PC-9 (cell line): Measurements from ENCODE around the gene TMEM63C. TPM values are rescaled to one million over a fixed set of nuclear protein-coding genes. Genes with fewer than 3 reads are reported as not detected.

Source experiments
- BruUV-seq: library from RNA; stranded (reverse); fragments of 400-500 nt; replicated peaks from 2 replicates; lab custom pipeline; 2021; lab: Mats Ljungman, UMichigan
- CTCF ChIA-PET: fragments of 300-600 bp; sonication (Branson Sonifier 250); formaldehyde crosslinking; loops from one replicate; lab custom pipeline; 2022; ENCODE audit warnings: antibody characterized with exemption; lab: Charles Lee
- POLR2A ChIA-PET: fragments of 300-600 bp; sonication (Branson Sonifier 250); formaldehyde crosslinking; loops from one replicate; lab custom pipeline; 2022; ENCODE audit warnings: antibody characterized with exemption; ENCODE audit not compliant: unreplicated experiment; lab: Charles Lee
- DNase-seq, 2 experiments: peaks; one replicate each; pipeline versions ENCODE4 v3.0.0 to v3.0.0-alpha.2; 2015 to 2022; ENCODE audit warnings: mixed read lengths in 1 of 2
- H2AFZ ChIP-seq: fragments of 200-600 bp; sonication (generic); 2 replicates; pipeline ENCODE4 v1.8.1; 2017; ENCODE audit warnings: antibody characterized with exemption
- H3F3A ChIP-seq: fragments of 200-600 bp; sonication (generic); 2 replicates; pipeline ENCODE4 v1.8.1; 2017; ENCODE audit warnings: antibody characterized with exemption, mild to moderate bottlenecking, low read depth; ENCODE audit not compliant: insufficient read depth
- H3K27ac ChIP-seq: fragments of 200-600 bp; sonication (generic); 2 replicates; pipeline ENCODE4 v1.6.1; 2016; ENCODE audit warnings: mixed run types
- H3K27me3 ChIP-seq: fragments of 200-600 bp; sonication (generic); 2 replicates; pipeline ENCODE4 v1.6.1; 2016; ENCODE audit warnings: low read depth, mixed run types; ENCODE audit not compliant: insufficient read depth
- H3K36me3 ChIP-seq: fragments of 200-600 bp; sonication (generic); 2 replicates; pipeline ENCODE4 v1.6.1; 2016; ENCODE audit warnings: low read depth, mixed run types
- H3K4me1 ChIP-seq: fragments of 200-600 bp; sonication (generic); replicated peaks from 2 replicates; pipeline ENCODE4 v1.6.1; 2016; ENCODE audit warnings: mixed run types; ENCODE audit not compliant: insufficient read depth
- H3K4me2 ChIP-seq: fragments of 200-600 bp; sonication (generic); 2 replicates; pipeline ENCODE4 v1.6.1; 2017; ENCODE audit warnings: mixed run types
- H3K4me3 ChIP-seq: fragments of 200-600 bp; sonication (generic); 2 replicates; pipeline ENCODE4 v1.6.1; 2016; ENCODE audit warnings: mixed run types
- H3K79me2 ChIP-seq: fragments of 200-600 bp; sonication (generic); 2 replicates; pipeline ENCODE4 v1.6.1; 2017; ENCODE audit warnings: low read depth, mixed run types
- H3K9me2 ChIP-seq: fragments of 200-600 bp; sonication (generic); 2 replicates; pipeline ENCODE4 v1.8.1; 2017; ENCODE audit warnings: mild to moderate bottlenecking; ENCODE audit not compliant: insufficient read depth
- H3K9me3 ChIP-seq: fragments of 200-600 bp; sonication (generic); 2 replicates; pipeline ENCODE4 v1.8.1; 2016; ENCODE audit warnings: low read depth; ENCODE audit not compliant: insufficient read depth
- H4K20me1 ChIP-seq: fragments of 200-600 bp; sonication (generic); 2 replicates; pipeline ENCODE4 v1.8.1; 2017; ENCODE audit not compliant: insufficient read depth
- EZH2 ChIP-seq: fragments of 200-600 bp; sonication (generic); IDR thresholded peaks from 2 replicates; pipeline ENCODE4 v1.8.0; 2017; ENCODE audit warnings: antibody characterized with exemption, low read depth
- intact Hi-C: fragments of 100-400 bp; cut with micrococcal nuclease; formaldehyde crosslinking; loops from one replicate; pipeline ENCODE4 v1.10.0; 2022; ENCODE audit not compliant: unreplicated experiment
- total RNA-seq: library from RNA; stranded (reverse); gene quantifications from 2 replicates; pipeline ENCODE4 v1.2.3, GENCODE V29; 2021
- TF ChIP-seq, protein P1 (sequence below): fragments of 200-600 bp; sonication (generic); conservative IDR thresholded peaks from 2 replicates; pipeline ENCODE4 v1.6.1; 2017; ENCODE audit warnings: mixed run types, antibody characterized with exemption, mild to moderate bottlenecking, moderate library complexity

TMEM63C gene
- total RNA-seq, 1 experiment from 2014 or later: 2.2 TPM

DNA sequence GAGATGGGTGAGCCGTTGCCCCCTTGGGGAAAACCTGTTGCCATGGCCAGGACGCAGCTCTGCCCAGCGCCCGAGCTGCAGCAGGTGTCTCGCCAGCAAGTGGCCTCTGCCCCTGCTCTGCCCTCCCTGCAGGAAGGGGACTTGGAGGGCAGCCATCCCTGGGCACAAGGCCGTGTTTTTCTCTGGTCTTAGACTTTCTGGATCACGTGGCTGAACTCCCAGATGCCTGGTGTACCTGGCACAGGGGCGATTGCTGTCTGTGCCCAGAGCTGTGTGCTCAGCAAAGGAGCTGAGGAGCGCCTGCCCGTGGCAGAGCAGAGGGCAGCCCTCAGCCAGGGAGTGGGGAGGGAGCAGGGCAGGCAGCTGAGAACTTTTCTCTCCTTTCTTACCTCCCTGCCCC, 38.0 kb downstream of the TMEM63C start:
- Histone ChIP-seq H4K20me1 (no peaks in the 10 kb centered on the region), H3K4me2 (no peak overlapping the region), H3K27me3 (peaks cover 87% of the 10 kb centered on the region), H3K36me3 (no peaks in the 10 kb centered on the region), H3K9me3 (no peaks in the 10 kb centered on the region), H3K27ac (no peak overlapping the region), H3F3A (no peaks in the 10 kb centered on the region), H3K9me2 (no peaks in the 10 kb centered on the region), H3K4me3 (no peak overlapping the region), H3K79me2 (no peaks in the 10 kb centered on the region), H2AFZ (no peak overlapping the region), H3K4me1 (no peaks in the 10 kb centered on the region)
- DNase-seq: no peak
- CTCF ChIA-PET: no interaction called here
- intact Hi-C loops: no loop called here
- POLR2A ChIA-PET: no interaction called here
- TF ChIP-seq EZH2: no peak
- TF ChIP-seq, protein P1, sequence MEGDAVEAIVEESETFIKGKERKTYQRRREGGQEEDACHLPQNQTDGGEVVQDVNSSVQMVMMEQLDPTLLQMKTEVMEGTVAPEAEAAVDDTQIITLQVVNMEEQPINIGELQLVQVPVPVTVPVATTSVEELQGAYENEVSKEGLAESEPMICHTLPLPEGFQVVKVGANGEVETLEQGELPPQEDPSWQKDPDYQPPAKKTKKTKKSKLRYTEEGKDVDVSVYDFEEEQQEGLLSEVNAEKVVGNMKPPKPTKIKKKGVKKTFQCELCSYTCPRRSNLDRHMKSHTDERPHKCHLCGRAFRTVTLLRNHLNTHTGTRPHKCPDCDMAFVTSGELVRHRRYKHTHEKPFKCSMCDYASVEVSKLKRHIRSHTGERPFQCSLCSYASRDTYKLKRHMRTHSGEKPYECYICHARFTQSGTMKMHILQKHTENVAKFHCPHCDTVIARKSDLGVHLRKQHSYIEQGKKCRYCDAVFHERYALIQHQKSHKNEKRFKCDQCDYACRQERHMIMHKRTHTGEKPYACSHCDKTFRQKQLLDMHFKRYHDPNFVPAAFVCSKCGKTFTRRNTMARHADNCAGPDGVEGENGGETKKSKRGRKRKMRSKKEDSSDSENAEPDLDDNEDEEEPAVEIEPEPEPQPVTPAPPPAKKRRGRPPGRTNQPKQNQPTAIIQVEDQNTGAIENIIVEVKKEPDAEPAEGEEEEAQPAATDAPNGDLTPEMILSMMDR: no peak
- no TSS peak for BruUV-seq

DNA sequence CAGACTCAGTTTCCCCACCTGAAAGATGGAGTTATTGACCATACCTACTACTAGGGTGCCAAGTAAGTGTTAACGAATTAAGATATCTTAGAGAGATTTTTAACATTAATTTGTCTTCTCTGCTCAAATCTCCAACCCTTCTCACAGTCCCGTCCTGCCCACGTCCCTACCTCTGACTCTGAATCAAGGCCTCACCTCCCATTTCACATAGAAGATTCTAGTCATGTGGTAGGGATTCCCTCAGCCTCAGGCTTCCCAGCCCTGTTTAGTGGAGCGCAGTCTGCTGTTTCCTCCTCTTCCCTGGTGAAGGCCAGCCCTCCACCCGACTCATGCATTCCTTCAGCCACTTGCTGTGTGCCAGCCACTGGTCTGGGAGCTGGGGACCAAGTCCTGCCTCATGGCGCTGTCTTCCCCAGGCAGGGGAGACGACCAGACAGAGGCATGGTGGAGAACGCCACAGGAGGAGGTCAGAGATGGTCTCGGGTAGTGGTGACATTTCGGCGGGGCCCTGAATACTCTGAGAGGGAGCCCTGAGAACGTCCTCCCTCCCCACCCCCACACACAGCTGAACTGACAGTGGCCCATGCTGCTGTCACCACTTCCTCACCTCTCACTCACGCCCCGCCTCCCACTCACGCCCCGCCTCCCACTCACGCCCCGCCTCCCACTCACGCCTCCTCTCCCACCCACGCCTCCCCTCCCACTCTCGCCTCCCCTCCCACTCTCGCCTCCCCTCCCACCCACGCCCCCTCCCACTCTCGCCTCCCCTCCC, 38.8 kb downstream of the TMEM63C start:
- POLR2A ChIA-PET: no interaction called here
- Histone ChIP-seq H3K4me1 (no peaks in the 10 kb centered on the region), H3K4me3 (no peak overlapping the region), H3K9me2 (no peaks in the 10 kb centered on the region), H2AFZ (no peak overlapping the region), H3F3A (no peaks in the 10 kb centered on the region), H3K4me2 (no peak overlapping the region), H4K20me1 (no peaks in the 10 kb centered on the region), H3K9me3 (no peaks in the 10 kb centered on the region), H3K27ac (no peak overlapping the region), H3K27me3 (peaks cover 87% of the 10 kb centered on the region), H3K36me3 (no peaks in the 10 kb centered on the region), H3K79me2 (no peaks in the 10 kb centered on the region)
- no TSS peak for BruUV-seq
- intact Hi-C loops: no loop called here
- DNase-seq: no peak
- CTCF ChIA-PET: no interaction called here
- TF ChIP-seq, protein P1: no peak
- TF ChIP-seq EZH2: no peak

DNA sequence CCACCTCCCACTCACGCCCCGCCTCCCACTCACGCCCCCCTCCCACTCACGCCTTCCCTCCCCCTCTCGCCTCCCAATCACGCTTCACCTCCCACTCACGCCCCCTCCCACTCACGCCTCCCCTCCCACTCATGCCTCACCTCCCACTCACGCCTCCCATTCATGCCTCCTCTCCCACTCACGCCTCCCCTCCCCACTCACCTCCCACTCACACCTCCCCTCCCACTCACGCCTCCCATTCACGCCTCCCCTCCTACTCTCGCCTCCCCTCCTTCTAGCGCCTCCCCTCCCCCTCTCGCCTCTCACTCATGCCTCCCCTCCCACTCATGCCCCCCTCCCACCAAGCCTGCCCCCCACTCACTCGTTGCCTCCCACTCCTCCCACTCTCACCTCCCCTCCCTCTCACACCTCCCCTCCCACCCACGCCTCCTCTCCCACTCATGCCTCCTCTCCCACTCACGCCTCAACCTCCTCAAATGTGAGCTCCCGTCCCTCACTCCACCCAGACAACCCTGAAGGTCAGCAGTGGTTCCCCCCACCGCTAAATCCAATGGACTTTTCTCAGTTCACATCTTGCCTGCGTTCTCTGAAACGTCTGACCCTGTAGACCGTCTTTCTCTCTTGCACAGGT, 39.8 kb downstream of the TMEM63C start:
- H3K9me2 ChIP-seq: no peaks in the 10 kb centered on the region
- intact Hi-C loops: no loop called here

More for the DNA sequence above, 39.8 kb downstream of the TMEM63C start:
- no TSS peak for BruUV-seq
- Histone ChIP-seq H2AFZ (no peak overlapping the region), H3F3A (no peaks in the 10 kb centered on the region), H3K4me1 (no peaks in the 10 kb centered on the region), H3K4me3 (no peak overlapping the region), H3K79me2 (no peaks in the 10 kb centered on the region), H3K9me3 (no peaks in the 10 kb centered on the region), H3K36me3 (no peaks in the 10 kb centered on the region), H3K4me2 (no peak overlapping the region), H4K20me1 (no peaks in the 10 kb centered on the region), H3K27me3 (peaks cover 87% of the 10 kb centered on the region), H3K27ac (no peak overlapping the region)
- ChIA-PET CTCF (no interaction called here), POLR2A (no interaction called here)
- TF ChIP-seq, protein P1: no peak
- TF ChIP-seq EZH2: no peak
- DNase-seq: no peak
